HTERT RPE-1 (cell line): ENCODE measurements around the gene TAS2R10.

Experiments used
- in situ Hi-C: fragments of 300-500 bp; cut with MboI; formaldehyde crosslinking; loops from 4 replicates; pipeline ENCODE4 v1.14.3; 2020; ENCODE audit warnings: low sequenced_read_pairs

TAS2R10 gene

DNA sequence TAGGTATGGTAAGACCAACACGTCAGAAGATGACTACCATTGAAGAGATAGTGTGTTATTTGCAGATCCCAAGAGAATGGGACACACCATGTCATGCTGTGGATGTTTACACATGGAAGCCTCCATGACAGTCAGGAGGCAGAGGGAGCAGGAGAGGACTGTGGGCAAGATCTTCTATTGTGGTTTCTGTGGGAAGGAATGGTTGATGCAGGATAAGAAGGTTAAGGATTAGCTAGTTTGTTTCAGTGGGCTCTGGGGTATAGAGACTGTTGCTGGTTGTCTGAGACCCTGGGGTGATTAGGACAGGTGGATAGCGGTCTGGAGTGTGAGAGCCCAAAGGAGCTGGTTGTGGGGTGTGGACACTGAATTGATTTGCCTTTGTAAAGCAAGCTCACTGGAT is 47.1 kb downstream of the TAS2R10 start:
- in situ Hi-C loops = no loop called here
